ENCODE data around the gene NELL2.
"Not testable (repeated sequence)": the region's sequence is repeated elsewhere in the genome, so short reads cannot be mapped to it uniquely, and the experiment has no call there.

The NELL2 gene

GRCh38 chr12:44750468-44750867 lies 125.6 kb downstream of the NELL2 start:
- H3K4me3 ChIP-seq (ENCODE audit: severe bottlenecking), result no peak overlapping the region
- peaks cover 22% of the 10 kb centered on the region for H3K27me3 ChIP-seq (ENCODE audit: insufficient read depth, poor library complexity, severe bottlenecking)
- H3K9me3 ChIP-seq (ENCODE audit: severe bottlenecking), result no peaks in the 10 kb centered on the region
- H3K4me1 ChIP-seq (ENCODE audit: insufficient read depth, poor library complexity, severe bottlenecking), result no peaks in the 10 kb centered on the region
- DNase-seq (ENCODE audit: low spot score), result no peak
- no peak for ATAC-seq (ENCODE audit: low read depth)
- H3K27ac ChIP-seq (ENCODE audit: poor library complexity, severe bottlenecking), result no peak overlapping the region
- H3K36me3 ChIP-seq (ENCODE audit: low read depth), result no peaks in the 10 kb centered on the region
- no peak for TF ChIP-seq CTCF (IDR thresholded peaks at IDR 0.05; ENCODE audit: poor library complexity, severe bottlenecking)

- TF ChIP-seq CTCF (IDR thresholded peaks at IDR 0.05; ENCODE audit: poor library complexity, severe bottlenecking), result no peak
- Histone ChIP-seq H3K9me3 (ENCODE audit: severe bottlenecking) (no peaks in the 10 kb centered on the region), H3K36me3 (ENCODE audit: low read depth) (no peaks in the 10 kb centered on the region), H3K4me1 (ENCODE audit: insufficient read depth, poor library complexity, severe bottlenecking) (no peaks in the 10 kb centered on the region), H3K27me3 (ENCODE audit: insufficient read depth, poor library complexity, severe bottlenecking) (peaks cover 22% of the 10 kb centered on the region), H3K4me3 (ENCODE audit: severe bottlenecking) (no peak overlapping the region), H3K27ac (ENCODE audit: poor library complexity, severe bottlenecking) (no peak overlapping the region)
- no peak for DNase-seq (ENCODE audit: low spot score)
- no peak for ATAC-seq (ENCODE audit: low read depth)
Measured at GRCh38 chr12:44749566-44749965, 126.5 kb downstream of the NELL2 start.

GRCh38 chr12:44748950-44749468 lies 127.1 kb downstream of the NELL2 start:
- DNase-seq (ENCODE audit: low spot score), result no peak
- Histone ChIP-seq H3K36me3 (ENCODE audit: low read depth) (no peaks in the 10 kb centered on the region), H3K4me1 (ENCODE audit: insufficient read depth, poor library complexity, severe bottlenecking) (no peaks in the 10 kb centered on the region), H3K27me3 (ENCODE audit: insufficient read depth, poor library complexity, severe bottlenecking) (peaks cover 22% of the 10 kb centered on the region), H3K4me3 (ENCODE audit: severe bottlenecking) (no peak overlapping the region), H3K27ac (ENCODE audit: poor library complexity, severe bottlenecking) (no peak overlapping the region), H3K9me3 (ENCODE audit: severe bottlenecking) (no peaks in the 10 kb centered on the region)
- no peak for ATAC-seq (ENCODE audit: low read depth)
- TF ChIP-seq CTCF (IDR thresholded peaks at IDR 0.05; ENCODE audit: poor library complexity, severe bottlenecking), result no peak

- not testable (repeated sequence) for H3K4me3 ChIP-seq (ENCODE audit: severe bottlenecking); H3K36me3 ChIP-seq (ENCODE audit: low read depth); H3K9me3 ChIP-seq (ENCODE audit: severe bottlenecking); DNase-seq (ENCODE audit: low spot score); ATAC-seq (ENCODE audit: low read depth); H3K27ac ChIP-seq (ENCODE audit: poor library complexity, severe bottlenecking); H3K4me1 ChIP-seq (ENCODE audit: insufficient read depth, poor library complexity, severe bottlenecking); H3K27me3 ChIP-seq (ENCODE audit: insufficient read depth, poor library complexity, severe bottlenecking)
Measured at GRCh38 chr12:44741292-44741980, 134.7 kb downstream of the NELL2 start.

- no peak for TF ChIP-seq CTCF (IDR thresholded peaks at IDR 0.05; ENCODE audit: poor library complexity, severe bottlenecking)
- Histone ChIP-seq H3K4me3 (ENCODE audit: severe bottlenecking) (no peak overlapping the region), H3K36me3 (ENCODE audit: low read depth) (no peaks in the 10 kb centered on the region), H3K27me3 (ENCODE audit: insufficient read depth, poor library complexity, severe bottlenecking) (no peaks in the 10 kb centered on the region), H3K9me3 (ENCODE audit: severe bottlenecking) (no peaks in the 10 kb centered on the region), H3K27ac (ENCODE audit: poor library complexity, severe bottlenecking) (no peak overlapping the region), H3K4me1 (ENCODE audit: insufficient read depth, poor library complexity, severe bottlenecking) (no peaks in the 10 kb centered on the region)
- no peak for ATAC-seq (ENCODE audit: low read depth)
- no peak for DNase-seq (ENCODE audit: low spot score)
Measured at GRCh38 chr12:44738051-44738450, 138.1 kb downstream of the NELL2 start.
